ENCODE measurements around the gene NQO1.

GRCh38 chr16:69775563-69775962, 49.2 kb upstream of the NQO1 start:
- no peak for TF ChIP-seq CTCF (IDR thresholded peaks at IDR 0.05 in 4 of 5, conservative IDR thresholded peaks at IDR 0.05 in 1 of 5)
- TF ChIP-seq POLR2A (IDR thresholded peaks at IDR 0.05) = no peak

All from gastrocnemius medialis (tissue), 4 donors.